Muscle of leg (tissue), 11 donors: ENCODE data around the gene PNMA1. TPM values are rescaled to one million over a fixed set of nuclear protein-coding genes. Genes with fewer than 3 reads are reported as not detected.

Experiments
- DNase-seq: peaks from one replicate; pipeline ENCODE4 v3.0.0; 2013
- H3K27ac ChIP-seq: one replicate; pipeline ENCODE4 v1.5.1; 2013; ENCODE audit warnings: mild to moderate bottlenecking, low read length, control low read depth
- H3K27me3 ChIP-seq: one replicate; pipeline ENCODE4 v1.6.1; 2013; ENCODE audit warnings: low read length; ENCODE audit not compliant: control insufficient read depth, insufficient read depth
- H3K36me3 ChIP-seq: one replicate; pipeline ENCODE4 v1.6.1; 2013; ENCODE audit warnings: low read length; ENCODE audit not compliant: control insufficient read depth, insufficient read depth
- H3K4me1 ChIP-seq: one replicate; pipeline ENCODE4 v1.6.1; 2013; ENCODE audit warnings: low read length; ENCODE audit not compliant: control insufficient read depth, insufficient read depth
- H3K4me3 ChIP-seq: one replicate; pipeline ENCODE4 v1.5.1; 2013; ENCODE audit warnings: low read length, control low read depth
- H3K9me3 ChIP-seq: replicated peaks from 2 replicates; pipeline ENCODE4 v1.6.1; 2013; ENCODE audit warnings: low read depth, low read length; ENCODE audit not compliant: control insufficient read depth
- WGBS: methylation state at CpG from one replicate; pipeline ENCODE4 v1.1.5; 2013; ENCODE audit warnings: missing lambda C conversion rate; ENCODE audit not compliant: insufficient coverage; 5-methylcytosine and 5-hydroxymethylcytosine counted together
- polyA plus RNA-seq, 8 donors: library from polyadenylated mRNA; unstranded; fragments of 120-200 nt; gene quantifications; one replicate each; pipeline versions ENCODE4 v1.2.1 to v1.2.3, GENCODE V29; 2013; ENCODE audit warnings: inconsistent platforms in 1 of 8, low replicate concordance in 1 of 8; ENCODE audit not compliant: insufficient read length in 8 of 8, insufficient read depth in 1 of 8
- total RNA-seq: library from RNA; stranded (reverse); fragments of 120-200 nt; gene quantifications from one replicate; pipeline ENCODE4 v1.2.4, GENCODE V29; 2013

PNMA1 gene
- total and polyA plus RNA-seq, 9 donors, result 7.8 to 37.4 (median 26.9) TPM

- DNase-seq, result no peak
- 80% methylated on average over 1 of the region's 2 CpGs for WGBS
- Histone ChIP-seq H3K27me3 (no peaks in the 10 kb centered on the region), H3K27ac (peak overlapping the region; percentile 71), H3K4me1 (peaks cover 49% of the 10 kb centered on the region), H3K9me3 (no peaks in the 10 kb centered on the region), H3K36me3 (peaks cover 94% of the 10 kb centered on the region), H3K4me3 (no peak overlapping the region)
These were observed 10.5 kb upstream of the PNMA1 start for GRCh38 chr14:73724696-73725095.

GRCh38 chr14:73723797-73724661, 9.8 kb upstream of the PNMA1 start:
- Histone ChIP-seq H3K4me1 (peaks cover 53% of the 10 kb centered on the region), H3K36me3 (peaks cover 94% of the 10 kb centered on the region), H3K27ac (peak overlapping the region; percentile 71), H3K9me3 (no peaks in the 10 kb centered on the region), H3K4me3 (no peak overlapping the region), H3K27me3 (no peaks in the 10 kb centered on the region)
- 53% methylated on average over 2 of the region's 12 CpGs for WGBS
- DNase-seq, result peak; percentile 78

DNA sequence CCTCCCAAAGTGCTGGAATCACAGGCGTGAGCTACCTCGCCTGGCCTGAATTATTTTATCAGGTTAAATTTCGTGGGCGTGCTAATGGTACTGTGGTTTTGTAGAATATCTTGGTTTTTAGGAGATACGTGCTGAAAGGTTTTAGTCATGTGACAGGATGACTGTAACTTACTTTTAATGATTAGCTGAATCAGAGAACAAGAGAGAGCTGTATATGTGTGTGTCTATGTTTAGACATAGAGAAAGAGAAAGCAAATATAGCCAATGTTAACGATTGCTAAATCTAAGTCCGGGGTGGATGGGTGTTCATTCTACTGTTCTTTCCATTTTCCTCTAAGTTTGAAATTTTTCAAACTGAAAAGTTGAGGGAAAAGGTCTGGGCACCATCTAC, 9.2 kb upstream of the PNMA1 start:
- Histone ChIP-seq H3K4me3 (no peak overlapping the region), H3K36me3 (peaks cover 93% of the 10 kb centered on the region), H3K27me3 (no peaks in the 10 kb centered on the region), H3K4me1 (peaks cover 53% of the 10 kb centered on the region), H3K27ac (peak overlapping the region; percentile 71), H3K9me3 (no peaks in the 10 kb centered on the region)
- no peak for DNase-seq
- WGBS, result 52% methylated on average over 2 of the region's 7 CpGs

DNA sequence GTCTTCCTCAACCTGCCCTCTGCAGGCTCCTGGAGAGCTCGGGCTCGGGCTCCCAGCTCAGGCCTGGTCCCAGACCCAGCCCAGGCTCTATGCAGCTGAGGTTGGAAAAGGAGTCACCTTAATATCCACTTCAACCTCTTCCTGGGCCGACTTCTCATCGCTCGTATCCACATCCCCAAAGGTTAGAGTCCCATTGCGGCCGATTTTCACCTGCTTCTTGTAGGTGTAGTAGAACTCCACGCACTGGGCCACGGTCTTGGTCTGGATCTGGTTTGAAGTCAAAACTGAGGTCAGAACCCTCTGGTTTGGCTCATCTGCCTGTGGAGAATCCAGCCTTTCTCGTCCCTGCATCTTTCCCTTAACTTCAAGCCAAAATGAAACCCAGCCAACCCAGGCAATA, 8.4 kb upstream of the PNMA1 start:
- 100% methylated on average over 2 of the region's 10 CpGs for WGBS
- Histone ChIP-seq H3K27me3 (no peaks in the 10 kb centered on the region), H3K27ac (no peak overlapping the region), H3K9me3 (no peaks in the 10 kb centered on the region), H3K36me3 (peaks cover 93% of the 10 kb centered on the region), H3K4me3 (no peak overlapping the region), H3K4me1 (peaks cover 59% of the 10 kb centered on the region)
- no peak for DNase-seq

GRCh38 chr14:73721101-73721821, 7.1 kb upstream of the PNMA1 start:
- Histone ChIP-seq H3K9me3 (no peaks in the 10 kb centered on the region), H3K36me3 (peaks cover 90% of the 10 kb centered on the region), H3K4me3 (no peak overlapping the region), H3K4me1 (peaks cover 52% of the 10 kb centered on the region), H3K27ac (no peak overlapping the region), H3K27me3 (no peaks in the 10 kb centered on the region)
- no peak for DNase-seq
- WGBS, result 74% methylated on average over 12 of the region's 12 CpGs

- Histone ChIP-seq H3K27ac (no peak overlapping the region), H3K4me1 (peaks cover 46% of the 10 kb centered on the region), H3K9me3 (no peaks in the 10 kb centered on the region), H3K27me3 (no peaks in the 10 kb centered on the region), H3K4me3 (no peak overlapping the region), H3K36me3 (peaks cover 86% of the 10 kb centered on the region)
- DNase-seq, result no peak
These were observed 6.5 kb upstream of the PNMA1 start for GRCh38 chr14:73720636-73721035.

- Histone ChIP-seq H3K4me1 (peaks cover 38% of the 10 kb centered on the region), H3K27me3 (no peaks in the 10 kb centered on the region), H3K27ac (peak overlapping the region; percentile 23), H3K36me3 (peaks cover 79% of the 10 kb centered on the region), H3K4me3 (no peak overlapping the region), H3K9me3 (no peaks in the 10 kb centered on the region)
- WGBS, result 91% methylated on average over 5 of the region's 8 CpGs
- no peak for DNase-seq
These were observed 5.6 kb upstream of the PNMA1 start for GRCh38 chr14:73719791-73720190.

GRCh38 chr14:73719361-73719760, 5.2 kb upstream of the PNMA1 start:
- Histone ChIP-seq H3K4me3 (no peak overlapping the region), H3K27ac (peak overlapping the region; percentile 23), H3K27me3 (no peaks in the 10 kb centered on the region), H3K9me3 (no peaks in the 10 kb centered on the region), H3K4me1 (peaks cover 37% of the 10 kb centered on the region), H3K36me3 (peaks cover 75% of the 10 kb centered on the region)
- 66% methylated on average over 3 of the region's 13 CpGs for WGBS
- no peak for DNase-seq

GRCh38 chr14:73718418-73719251, 4.5 kb upstream of the PNMA1 start:
- Histone ChIP-seq H3K27ac (peak overlapping the region; percentile 82), H3K4me3 (peak overlapping the region; percentile 13), H3K36me3 (peaks cover 68% of the 10 kb centered on the region), H3K9me3 (no peaks in the 10 kb centered on the region), H3K4me1 (peaks cover 31% of the 10 kb centered on the region), H3K27me3 (no peaks in the 10 kb centered on the region)
- DNase-seq, result peak; percentile 67
- 25% methylated on average over 42 of the region's 55 CpGs for WGBS
